ENCODE results near the gene MAML3. TPM values are rescaled to one million over a fixed set of nuclear protein-coding genes. Genes with fewer than 3 reads are reported as not detected.

MAML3 gene
- total and polyA plus RNA-seq, 2 of the 13 experiments (the other 11 are each of a cell fraction or from before 2014, with no cell fraction given): 0.05 to 0.13 TPM

DNA sequence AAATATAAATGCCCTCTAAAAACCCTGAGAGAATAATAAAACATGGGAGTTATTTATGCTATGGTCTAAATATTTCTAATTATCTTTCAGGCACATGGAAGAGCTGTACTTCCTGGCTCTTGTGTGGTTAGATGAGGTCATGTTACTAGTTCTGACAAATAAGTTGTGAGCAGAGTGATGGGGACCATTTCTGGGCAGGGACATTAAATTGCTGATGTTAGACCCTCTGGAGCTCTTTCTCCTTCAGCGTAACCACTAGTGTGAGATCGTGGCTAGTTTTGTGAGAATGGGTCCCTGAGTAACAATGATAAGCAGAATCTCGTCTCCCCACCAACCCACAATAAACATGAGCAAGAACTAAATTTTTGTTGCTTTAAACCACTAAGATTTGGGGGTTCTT is 108.0 kb downstream of the MAML3 start (continued):
- TF ChIP-seq, protein P1, sequence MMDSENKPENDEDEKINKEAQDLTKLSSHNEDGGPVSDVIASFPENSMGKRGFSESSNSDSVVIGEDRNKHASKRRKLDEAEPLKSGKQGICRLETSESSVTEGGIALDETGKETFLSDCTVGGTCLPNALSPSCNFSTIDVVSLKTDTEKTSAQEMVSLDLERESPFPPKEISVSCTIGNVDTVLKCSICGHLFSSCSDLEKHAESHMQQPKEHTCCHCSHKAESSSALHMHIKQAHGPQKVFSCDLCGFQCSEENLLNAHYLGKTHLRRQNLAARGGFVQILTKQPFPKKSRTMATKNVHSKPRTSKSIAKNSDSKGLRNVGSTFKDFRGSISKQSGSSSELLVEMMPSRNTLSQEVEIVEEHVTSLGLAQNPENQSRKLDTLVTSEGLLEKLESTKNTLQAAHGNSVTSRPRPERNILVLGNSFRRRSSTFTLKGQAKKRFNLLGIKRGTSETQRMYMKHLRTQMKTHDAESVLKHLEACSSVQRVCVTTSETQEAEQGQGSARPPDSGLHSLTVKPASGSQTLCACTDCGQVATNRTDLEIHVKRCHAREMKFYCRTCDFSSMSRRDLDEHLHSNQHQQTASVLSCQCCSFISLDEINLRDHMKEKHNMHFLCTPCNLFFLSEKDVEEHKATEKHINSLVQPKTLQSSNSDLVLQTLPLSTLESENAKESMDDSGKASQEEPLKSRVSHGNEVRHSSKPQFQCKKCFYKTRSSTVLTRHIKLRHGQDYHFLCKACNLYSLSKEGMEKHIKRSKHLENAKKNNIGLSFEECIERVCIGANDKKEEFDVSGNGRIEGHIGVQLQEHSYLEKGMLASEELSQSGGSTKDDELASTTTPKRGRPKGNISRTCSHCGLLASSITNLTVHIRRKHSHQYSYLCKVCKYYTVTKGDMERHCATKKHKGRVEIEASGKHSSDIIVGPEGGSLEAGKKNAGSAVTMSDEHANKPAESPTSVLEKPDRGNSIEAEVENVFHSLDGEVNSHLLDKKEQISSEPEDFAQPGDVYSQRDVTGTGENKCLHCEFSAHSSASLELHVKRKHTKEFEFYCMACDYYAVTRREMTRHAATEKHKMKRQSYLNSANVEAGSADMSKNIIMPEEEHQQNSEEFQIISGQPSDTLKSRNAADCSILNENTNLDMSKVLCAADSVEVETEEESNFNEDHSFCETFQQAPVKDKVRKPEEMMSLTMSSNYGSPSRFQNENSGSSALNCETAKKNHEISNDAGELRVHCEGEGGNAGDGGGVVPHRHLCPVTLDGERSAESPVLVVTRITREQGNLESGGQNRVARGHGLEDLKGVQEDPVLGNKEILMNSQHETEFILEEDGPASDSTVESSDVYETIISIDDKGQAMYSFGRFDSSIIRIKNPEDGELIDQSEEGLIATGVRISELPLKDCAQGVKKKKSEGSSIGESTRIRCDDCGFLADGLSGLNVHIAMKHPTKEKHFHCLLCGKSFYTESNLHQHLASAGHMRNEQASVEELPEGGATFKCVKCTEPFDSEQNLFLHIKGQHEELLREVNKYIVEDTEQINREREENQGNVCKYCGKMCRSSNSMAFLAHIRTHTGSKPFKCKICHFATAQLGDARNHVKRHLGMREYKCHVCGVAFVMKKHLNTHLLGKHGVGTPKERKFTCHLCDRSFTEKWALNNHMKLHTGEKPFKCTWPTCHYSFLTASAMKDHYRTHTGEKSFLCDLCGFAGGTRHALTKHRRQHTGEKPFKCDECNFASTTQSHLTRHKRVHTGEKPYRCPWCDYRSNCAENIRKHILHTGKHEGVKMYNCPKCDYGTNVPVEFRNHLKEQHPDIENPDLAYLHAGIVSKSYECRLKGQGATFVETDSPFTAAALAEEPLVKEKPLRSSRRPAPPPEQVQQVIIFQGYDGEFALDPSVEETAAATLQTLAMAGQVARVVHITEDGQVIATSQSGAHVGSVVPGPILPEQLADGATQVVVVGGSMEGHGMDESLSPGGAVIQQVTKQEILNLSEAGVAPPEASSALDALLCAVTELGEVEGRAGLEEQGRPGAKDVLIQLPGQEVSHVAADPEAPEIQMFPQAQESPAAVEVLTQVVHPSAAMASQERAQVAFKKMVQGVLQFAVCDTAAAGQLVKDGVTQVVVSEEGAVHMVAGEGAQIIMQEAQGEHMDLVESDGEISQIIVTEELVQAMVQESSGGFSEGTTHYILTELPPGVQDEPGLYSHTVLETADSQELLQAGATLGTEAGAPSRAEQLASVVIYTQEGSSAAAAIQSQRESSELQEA (CRISPR knock-in tag; IDR thresholded peaks at IDR 0.05; ENCODE audit: not compliant biosample characterization): no peak
- no peak for TF ChIP-seq ZNF350 (CRISPR knock-in tag; IDR thresholded peaks at IDR 0.05; ENCODE audit: borderline replicate concordance, low read depth)
- no peak for TF ChIP-seq SP4 (CRISPR knock-in tag; IDR thresholded peaks at IDR 0.05)
- TF ChIP-seq FOXC1 (CRISPR knock-in tag; IDR thresholded peaks at IDR 0.05; ENCODE audit: borderline replicate concordance): no peak
- TF ChIP-seq HDAC1 (CRISPR knock-in tag; IDR thresholded peaks at IDR 0.05): no peak
- TF ChIP-seq ZNF331 (CRISPR knock-in tag; IDR thresholded peaks at IDR 0.05): no peak
- no peak for TF ChIP-seq SPEN (CRISPR knock-in tag; IDR thresholded peaks at IDR 0.05; ENCODE audit: low read depth)
- no peak for TF ChIP-seq MEIS2 (CRISPR knock-in tag; IDR thresholded peaks at IDR 0.05)
- TF ChIP-seq ISX (CRISPR knock-in tag; conservative IDR thresholded peaks at IDR 0.05): no peak
- no peak for TF ChIP-seq BRD4 (CRISPR knock-in tag; IDR thresholded peaks at IDR 0.05)
- no peak for TF ChIP-seq ZNF260 (CRISPR knock-in tag; IDR thresholded peaks at IDR 0.05; ENCODE audit: borderline replicate concordance, low read depth)

Data from HepG2 (cell line).